ENCODE measurements around the gene TUBAL3. TPM values are rescaled to one million over a fixed set of nuclear protein-coding genes. Genes with fewer than 3 reads are reported as not detected.

TUBAL3 gene
- total RNA-seq, 5 donors from 2014 or later (not counting 1 experiment from before 2014, with no cell fraction given): not detected

- H3K36me3 Mint-ChIP-seq: peaks cover 6% of the 10 kb centered on the region
- ChIA-PET POLR2A (interaction anchor here in 1 of 2 donors (0.6 kb wide), 1 partner anchor 440 kb away, joined by 6 read pairs; no protein-coding TSS in a partner anchor), CTCF (interaction anchor here (0.5 to 4.4 kb wide), 27 partner anchors 9 to 625 kb away, joined by 3 to 32 read pairs (median 4); partner anchors contain the start of genes ANKRD16 (in 1 of the 2) and FBH1 (in 1 of the 2))
- H3K4me1 Mint-ChIP-seq: peaks cover 8 to 12% (median 9%) of the 10 kb centered on the region in 3 donors
- no peak overlapping the region for H3K27ac Mint-ChIP-seq
- Histone ChIP-seq H3K27ac (ENCODE audit: low read length) (no peak overlapping the region), H3K27me3 (replicated peaks in 1 of 2; ENCODE audit: control insufficient read depth in 2 of 2, extremely low read depth in 1 of 2, insufficient read depth in 2 of 2, low read length in 1 of 2) (no peaks in the 10 kb centered on the region), H3K4me1 (ENCODE audit: control insufficient read depth in 1 of 2, extremely low read depth in 1 of 2, insufficient read depth in 2 of 2, low read length in 2 of 2) (peaks cover 3 to 7% of the 10 kb centered on the region in 2 experiments), H3K4me3 (ENCODE audit: control insufficient read depth in 1 of 2, extremely low read depth in 1 of 2, low read length in 1 of 2) (no peak overlapping the region), H3K36me3 (ENCODE audit: control insufficient read depth in 2 of 2, extremely low read depth in 1 of 2, insufficient read depth in 1 of 2, low read length in 1 of 2) (no peaks in the 10 kb centered on the region), H3K9me3 (no peaks in the 10 kb centered on the region)
- no peaks in the 10 kb centered on the region for H3K27me3 Mint-ChIP-seq
- WGBS (ENCODE audit: insufficient coverage): no CpG with 5 or more reads among the region's 3 CpGs
- peak in 3 of 35 experiments; percentile 1 to 62 (median 11) for DNase-seq
- peaks cover 0 to 2% (median 0%) of the 10 kb centered on the region in 3 donors for H3K9me3 Mint-ChIP-seq
- peak; percentile 61 to 77 (median 68) for ATAC-seq (replicated peaks in 1 of 4)
- peak overlapping the region in 1 of 3 donors; percentile 40 for H3K4me3 Mint-ChIP-seq
Observed at GRCh38 chr10:5434017-5434753, 29.6 kb upstream of the TUBAL3 start.

DNA sequence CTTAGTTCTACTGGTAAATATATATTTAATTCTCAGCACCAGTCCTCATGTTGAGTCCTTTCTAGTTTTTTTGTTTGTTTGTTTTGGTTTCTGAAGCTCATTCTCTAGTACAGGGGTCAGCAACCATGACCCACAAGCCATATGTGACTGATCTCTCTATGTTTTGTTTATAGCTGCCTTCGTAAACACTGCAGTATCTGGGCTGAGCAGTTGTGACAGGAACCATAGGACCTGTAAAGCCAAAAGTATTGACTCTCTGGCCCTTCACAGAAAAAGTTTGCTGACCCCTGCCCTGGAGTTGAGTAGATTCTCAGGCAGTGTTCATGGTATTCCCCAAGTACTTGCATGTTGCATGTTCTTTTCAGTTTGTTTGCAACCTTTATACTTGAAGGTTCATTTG is 28.6 kb upstream of the TUBAL3 start:
- no peaks in the 10 kb centered on the region for H3K27me3 Mint-ChIP-seq
- ATAC-seq (replicated peaks in 1 of 4) (no peak), DNase-seq (no peak)
- H3K36me3 Mint-ChIP-seq: peaks cover 6% of the 10 kb centered on the region
- H3K9me3 Mint-ChIP-seq: peaks cover 0 to 2% (median 0%) of the 10 kb centered on the region in 3 donors
- CTCF ChIA-PET: interaction anchor here (0.7 to 4.4 kb wide), 12 partner anchors 8 to 618 kb away, joined by 3 to 32 read pairs (median 5); no protein-coding TSS in a partner anchor
- peaks cover 8 to 12% (median 9%) of the 10 kb centered on the region in 3 donors for H3K4me1 Mint-ChIP-seq
- no peaks in the 10 kb centered on the region for H3K9me3 ChIP-seq
- peaks cover 3 to 7% of the 10 kb centered on the region in 2 experiments for H3K4me1 ChIP-seq (ENCODE audit: control insufficient read depth in 1 of 2, extremely low read depth in 1 of 2, insufficient read depth in 2 of 2, low read length in 2 of 2)
- no peak overlapping the region for H3K27ac ChIP-seq (ENCODE audit: low read length)
- H3K4me3 Mint-ChIP-seq: no peak overlapping the region
- H3K4me3 ChIP-seq (ENCODE audit: control insufficient read depth in 1 of 2, extremely low read depth in 1 of 2, low read length in 1 of 2): no peak overlapping the region
- WGBS (ENCODE audit: insufficient coverage): 91% methylated on average over 1 of the region's 1 CpG
- no peaks in the 10 kb centered on the region for H3K36me3 ChIP-seq (ENCODE audit: control insufficient read depth in 2 of 2, extremely low read depth in 1 of 2, insufficient read depth in 1 of 2, low read length in 1 of 2)
- no peaks in the 10 kb centered on the region for H3K27me3 ChIP-seq (replicated peaks in 1 of 2; ENCODE audit: control insufficient read depth in 2 of 2, extremely low read depth in 1 of 2, insufficient read depth in 2 of 2, low read length in 1 of 2)
- H3K27ac Mint-ChIP-seq: no peak overlapping the region
- POLR2A ChIA-PET: no interaction called here

- Histone ChIP-seq H3K27ac (ENCODE audit: low read length) (no peak overlapping the region), H3K4me3 (ENCODE audit: control insufficient read depth in 1 of 2, extremely low read depth in 1 of 2, low read length in 1 of 2) (no peak overlapping the region), H3K9me3 (no peaks in the 10 kb centered on the region), H3K27me3 (replicated peaks in 1 of 2; ENCODE audit: control insufficient read depth in 2 of 2, extremely low read depth in 1 of 2, insufficient read depth in 2 of 2, low read length in 1 of 2) (no peaks in the 10 kb centered on the region), H3K4me1 (ENCODE audit: control insufficient read depth in 1 of 2, extremely low read depth in 1 of 2, insufficient read depth in 2 of 2, low read length in 2 of 2) (no peaks in the 10 kb centered on the region), H3K36me3 (ENCODE audit: control insufficient read depth in 2 of 2, extremely low read depth in 1 of 2, insufficient read depth in 1 of 2, low read length in 1 of 2) (no peaks in the 10 kb centered on the region)
- Mint-ChIP-seq H3K36me3 (peaks cover 6% of the 10 kb centered on the region), H3K27me3 (no peaks in the 10 kb centered on the region), H3K9me3 (peaks cover 0 to 2% (median 0%) of the 10 kb centered on the region in 3 donors), H3K4me1 (no peaks in the 10 kb centered on the region), H3K27ac (no peak overlapping the region), H3K4me3 (no peak overlapping the region)
- ATAC-seq (replicated peaks in 1 of 4) (no peak), DNase-seq (no peak)
- POLR2A ChIA-PET: no interaction called here
- WGBS (ENCODE audit: insufficient coverage): no CpG with 5 or more reads among the region's 2 CpGs
- CTCF ChIA-PET: interaction anchor here (0.6 to 1.1 kb wide), 3 partner anchors 17 to 375 kb away, joined by 3 read pairs; no protein-coding TSS in a partner anchor
Observed at GRCh38 chr10:5428133-5428532, 23.5 kb upstream of the TUBAL3 start.

- WGBS (ENCODE audit: insufficient coverage): 93% methylated on average over 2 of the region's 4 CpGs
- H3K36me3 ChIP-seq (ENCODE audit: control insufficient read depth in 2 of 2, extremely low read depth in 1 of 2, insufficient read depth in 1 of 2, low read length in 1 of 2): no peaks in the 10 kb centered on the region
- Mint-ChIP-seq H3K27ac (no peak overlapping the region), H3K36me3 (peaks cover 3% of the 10 kb centered on the region), H3K4me1 (no peaks in the 10 kb centered on the region), H3K4me3 (no peak overlapping the region), H3K9me3 (peaks cover 0 to 7% (median 1%) of the 10 kb centered on the region in 3 donors), H3K27me3 (no peaks in the 10 kb centered on the region)
- no peaks in the 10 kb centered on the region for H3K27me3 ChIP-seq (replicated peaks in 1 of 2; ENCODE audit: control insufficient read depth in 2 of 2, extremely low read depth in 1 of 2, insufficient read depth in 2 of 2, low read length in 1 of 2)
- H3K9me3 ChIP-seq: no peaks in the 10 kb centered on the region
- no peak overlapping the region for H3K27ac ChIP-seq (ENCODE audit: low read length)
- POLR2A ChIA-PET: interaction anchor here in 1 of 2 donors (0.5 to 0.7 kb wide), 3 partner anchors 86 to 605 kb away, joined by 3 to 6 read pairs (median 4); no protein-coding TSS in a partner anchor
- no peak overlapping the region for H3K4me3 ChIP-seq (ENCODE audit: control insufficient read depth in 1 of 2, extremely low read depth in 1 of 2, low read length in 1 of 2)
- CTCF ChIA-PET: interaction anchor here in 1 of 2 donors (0.5 to 1.4 kb wide), 5 partner anchors 9 to 575 kb away, joined by 3 to 4 read pairs (median 3); no protein-coding TSS in a partner anchor
- H3K4me1 ChIP-seq (ENCODE audit: control insufficient read depth in 1 of 2, extremely low read depth in 1 of 2, insufficient read depth in 2 of 2, low read length in 2 of 2): no peaks in the 10 kb centered on the region
- no peak for ATAC-seq (replicated peaks in 1 of 4)
- DNase-seq: no peak
Observed at GRCh38 chr10:5424751-5425150, 20.1 kb upstream of the TUBAL3 start.

GRCh38 chr10:5423771-5424170 is 19.1 kb upstream of the TUBAL3 start:
- Mint-ChIP-seq H3K27me3 (no peaks in the 10 kb centered on the region), H3K4me3 (no peak overlapping the region), H3K4me1 (no peaks in the 10 kb centered on the region), H3K36me3 (peaks cover 9% of the 10 kb centered on the region), H3K27ac (no peak overlapping the region), H3K9me3 (peaks cover 0 to 17% (median 10%) of the 10 kb centered on the region in 3 donors)
- Histone ChIP-seq H3K4me1 (ENCODE audit: control insufficient read depth in 1 of 2, extremely low read depth in 1 of 2, insufficient read depth in 2 of 2, low read length in 2 of 2) (no peaks in the 10 kb centered on the region), H3K4me3 (ENCODE audit: control insufficient read depth in 1 of 2, extremely low read depth in 1 of 2, low read length in 1 of 2) (no peak overlapping the region), H3K36me3 (ENCODE audit: control insufficient read depth in 2 of 2, extremely low read depth in 1 of 2, insufficient read depth in 1 of 2, low read length in 1 of 2) (no peaks in the 10 kb centered on the region), H3K9me3 (no peaks in the 10 kb centered on the region), H3K27ac (ENCODE audit: low read length) (no peak overlapping the region), H3K27me3 (replicated peaks in 1 of 2; ENCODE audit: control insufficient read depth in 2 of 2, extremely low read depth in 1 of 2, insufficient read depth in 2 of 2, low read length in 1 of 2) (no peaks in the 10 kb centered on the region)
- ATAC-seq (replicated peaks in 1 of 4): no peak
- ChIA-PET CTCF (interaction anchor here in 1 of 2 donors (0.8 to 1.7 kb wide), 2 partner anchors 11 to 128 kb away, joined by 3 to 8 read pairs; no protein-coding TSS in a partner anchor), POLR2A (no interaction called here)
- WGBS (ENCODE audit: insufficient coverage): 0% methylated on average over 1 of the region's 2 CpGs
- no peak for DNase-seq

DNA sequence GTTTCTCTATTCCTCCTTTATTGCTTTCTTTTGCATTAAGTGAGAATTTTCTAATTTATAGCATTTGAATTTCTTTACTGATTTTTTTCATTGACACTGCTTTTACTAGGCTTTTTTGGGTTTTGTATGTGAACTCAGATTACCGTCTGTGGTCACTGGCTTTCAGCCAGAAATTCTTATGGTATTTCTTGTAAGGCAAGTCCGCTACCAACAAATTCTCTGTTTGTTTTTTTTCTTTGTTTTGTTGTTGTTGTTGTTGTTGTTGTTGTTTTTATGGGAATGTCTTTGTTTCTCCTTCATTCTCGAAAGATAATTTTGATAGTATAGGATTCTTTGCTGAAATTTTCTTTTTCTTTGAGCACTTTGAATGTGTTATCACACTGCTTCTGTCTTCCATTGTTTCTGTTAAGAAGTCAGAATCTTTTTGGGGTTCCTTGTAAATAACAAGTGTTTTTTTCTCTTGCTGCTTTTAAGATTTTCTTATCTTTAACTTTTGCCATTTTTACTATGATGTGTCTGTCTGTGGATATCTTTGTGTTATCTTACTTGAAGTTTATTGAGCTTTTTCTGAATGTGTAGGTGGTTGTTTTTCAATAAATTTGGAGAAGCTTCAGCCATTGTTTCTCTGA is 15.0 kb upstream of the TUBAL3 start:
- no peak overlapping the region for H3K4me3 ChIP-seq (ENCODE audit: control insufficient read depth in 1 of 2, extremely low read depth in 1 of 2, low read length in 1 of 2)
- CTCF ChIA-PET: interaction anchor here in 1 of 2 donors (1.2 kb wide), 1 partner anchor 24 kb away, joined by 3 read pairs; no protein-coding TSS in a partner anchor
- DNase-seq (no peak), ATAC-seq (replicated peaks in 1 of 4) (no peak)
- peaks cover 0 to 25% (median 17%) of the 10 kb centered on the region in 3 donors for H3K9me3 Mint-ChIP-seq
- H3K36me3 Mint-ChIP-seq: peaks cover 9% of the 10 kb centered on the region
- H3K36me3 ChIP-seq (ENCODE audit: control insufficient read depth in 2 of 2, extremely low read depth in 1 of 2, insufficient read depth in 1 of 2, low read length in 1 of 2): peaks cover 0 to 5% of the 10 kb centered on the region in 2 donors
- no peak overlapping the region for H3K27ac Mint-ChIP-seq
- no peaks in the 10 kb centered on the region for H3K4me1 Mint-ChIP-seq
- no peaks in the 10 kb centered on the region for H3K27me3 ChIP-seq (replicated peaks in 1 of 2; ENCODE audit: control insufficient read depth in 2 of 2, extremely low read depth in 1 of 2, insufficient read depth in 2 of 2, low read length in 1 of 2)
- no peaks in the 10 kb centered on the region for H3K9me3 ChIP-seq
- H3K27me3 Mint-ChIP-seq: no peaks in the 10 kb centered on the region
- 100% methylated on average over 3 of the region's 3 CpGs for WGBS (ENCODE audit: insufficient coverage)
- POLR2A ChIA-PET: interaction anchor here in 1 of 2 donors (0.6 kb wide), 1 partner anchor 90 kb away, joined by 3 read pairs; no protein-coding TSS in a partner anchor
- H3K4me3 Mint-ChIP-seq: no peak overlapping the region
- no peaks in the 10 kb centered on the region for H3K4me1 ChIP-seq (ENCODE audit: control insufficient read depth in 1 of 2, extremely low read depth in 1 of 2, insufficient read depth in 2 of 2, low read length in 2 of 2)
- H3K27ac ChIP-seq (ENCODE audit: low read length): no peak overlapping the region

All from T-cell (primary cell).